HG03342 (cell line): ENCODE data around the gene CIB4.

Experiments
- ATAC-seq: cut with Tn5 transposase; IDR thresholded peaks from one replicate; pipeline ENCODE4 v1.9.1; 2021; ENCODE audit warnings: mild to moderate bottlenecking, moderate library complexity; ENCODE audit not compliant: unreplicated experiment

The CIB4 gene

DNA sequence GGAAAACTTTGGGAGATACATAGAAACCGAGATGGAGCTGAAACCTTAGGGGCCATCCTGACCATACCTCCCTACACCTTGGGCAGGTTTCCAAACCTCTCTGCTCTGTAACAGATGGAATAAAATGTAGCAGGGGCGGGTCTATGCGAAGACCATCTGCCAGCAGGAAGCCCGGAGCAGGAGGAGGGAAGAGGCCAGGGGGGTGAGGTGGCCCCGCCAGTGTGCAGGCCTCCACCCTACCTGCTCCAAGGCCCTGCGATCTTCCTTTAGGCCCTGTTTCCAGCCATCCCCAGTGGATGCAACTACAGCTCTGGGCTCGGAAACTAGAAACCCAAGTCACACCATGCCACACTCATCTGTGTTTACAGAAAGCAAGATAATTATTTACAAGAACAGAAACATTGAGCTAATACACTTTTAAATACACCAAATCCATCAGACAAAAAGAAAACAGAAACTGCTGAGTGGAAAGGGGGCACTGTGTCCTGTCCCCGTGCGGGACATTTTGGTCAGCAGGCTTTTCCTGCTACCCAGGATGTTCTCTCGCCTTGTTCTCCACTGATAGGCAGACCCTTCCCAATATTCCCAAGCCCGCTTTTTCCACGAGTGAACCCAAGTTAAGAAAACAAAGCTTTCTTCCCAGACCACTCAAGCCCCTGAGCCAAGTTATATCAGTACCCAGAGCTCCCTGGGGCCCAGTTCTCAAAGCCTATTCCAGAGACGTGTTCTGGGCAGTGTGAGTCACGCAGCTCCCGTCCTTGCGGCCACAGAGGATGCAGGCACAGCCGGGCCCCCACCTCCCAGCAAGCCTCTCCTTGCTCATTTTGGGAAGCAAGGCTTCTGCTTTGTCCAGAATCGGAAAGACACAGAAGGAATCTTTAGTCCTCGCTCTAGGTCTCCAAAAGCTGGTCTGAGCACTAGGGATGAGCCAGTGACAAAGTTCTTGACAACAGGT, 17.3 kb downstream of the CIB4 start:
- no peak for ATAC-seq

DNA sequence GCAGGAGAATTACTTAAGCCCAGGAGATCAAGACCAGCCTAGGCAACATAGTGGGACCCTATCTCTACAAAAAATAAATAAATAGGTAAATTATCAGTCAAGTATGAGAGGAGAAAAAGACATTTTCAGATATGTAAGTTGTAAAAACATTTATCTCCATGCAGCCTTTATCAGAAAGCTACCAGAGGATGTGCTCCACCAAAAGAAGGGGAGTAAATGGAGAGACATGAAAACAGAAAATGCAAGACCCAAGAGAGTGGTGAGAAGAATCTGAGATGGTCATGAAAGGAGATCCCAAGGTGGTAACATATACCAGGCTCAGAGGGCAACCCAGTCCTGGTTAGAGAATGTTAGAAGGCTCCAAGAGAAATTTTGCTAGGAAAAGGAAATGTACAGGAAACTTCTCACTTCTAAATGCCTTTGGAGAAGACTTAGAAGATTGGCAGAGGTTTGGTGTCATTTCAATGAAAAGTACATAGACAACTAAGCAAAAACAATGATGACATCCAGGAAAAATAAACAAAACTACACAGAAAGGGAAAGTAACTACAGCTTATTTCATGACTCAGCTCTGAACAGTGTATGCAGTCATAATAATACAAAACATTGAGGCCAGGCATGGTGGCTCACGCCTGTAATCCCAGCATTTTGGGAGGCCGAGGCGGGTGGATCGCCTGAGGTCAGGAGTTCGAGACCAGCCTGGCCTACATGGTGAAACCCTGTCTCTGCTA, 19.5 kb downstream of the CIB4 start:
- ATAC-seq = no peak

DNA sequence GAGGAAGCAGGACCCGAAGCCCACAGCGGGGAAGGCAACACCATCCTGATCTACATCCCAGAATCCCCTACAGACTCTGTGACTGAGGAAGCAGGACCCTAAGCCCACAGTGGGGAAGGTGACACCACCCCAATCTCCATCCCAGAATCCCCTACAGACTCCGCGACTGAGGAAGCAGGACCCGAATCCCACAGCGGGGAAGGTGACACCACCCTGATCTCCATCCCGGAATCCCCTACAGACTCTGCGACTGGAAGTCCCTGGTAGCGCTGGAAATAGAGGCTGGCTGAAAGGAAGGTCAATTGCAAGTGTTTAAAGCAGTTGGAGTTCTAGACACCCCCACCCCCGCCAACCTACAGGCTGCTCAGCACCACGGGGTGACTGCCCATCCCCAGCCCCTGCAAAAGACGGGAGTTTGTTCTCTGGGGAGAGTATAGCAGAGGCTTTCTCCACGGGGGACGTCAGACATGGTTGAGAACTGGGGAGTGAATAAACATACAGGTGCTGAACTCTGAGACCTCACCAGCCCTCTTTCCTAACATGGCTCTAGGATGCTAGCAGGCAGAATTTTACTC, 21.0 kb downstream of the CIB4 start:
- ATAC-seq = no peak

- ATAC-seq = no peak
These were observed 21.6 kb downstream of the CIB4 start for GRCh38 chr2:26619521-26619951.

- ATAC-seq = no peak
These were observed 22.1 kb downstream of the CIB4 start for GRCh38 chr2:26619096-26619495.

- no peak for ATAC-seq
These were observed 22.6 kb downstream of the CIB4 start for GRCh38 chr2:26618611-26619010.

- no peak for ATAC-seq
These were observed 23.5 kb downstream of the CIB4 start for GRCh38 chr2:26617588-26618083.

GRCh38 chr2:26616706-26617587, 24.2 kb downstream of the CIB4 start:
- no peak for ATAC-seq

- no peak for ATAC-seq
These were observed 25.1 kb downstream of the CIB4 start for GRCh38 chr2:26615860-26616705.

DNA sequence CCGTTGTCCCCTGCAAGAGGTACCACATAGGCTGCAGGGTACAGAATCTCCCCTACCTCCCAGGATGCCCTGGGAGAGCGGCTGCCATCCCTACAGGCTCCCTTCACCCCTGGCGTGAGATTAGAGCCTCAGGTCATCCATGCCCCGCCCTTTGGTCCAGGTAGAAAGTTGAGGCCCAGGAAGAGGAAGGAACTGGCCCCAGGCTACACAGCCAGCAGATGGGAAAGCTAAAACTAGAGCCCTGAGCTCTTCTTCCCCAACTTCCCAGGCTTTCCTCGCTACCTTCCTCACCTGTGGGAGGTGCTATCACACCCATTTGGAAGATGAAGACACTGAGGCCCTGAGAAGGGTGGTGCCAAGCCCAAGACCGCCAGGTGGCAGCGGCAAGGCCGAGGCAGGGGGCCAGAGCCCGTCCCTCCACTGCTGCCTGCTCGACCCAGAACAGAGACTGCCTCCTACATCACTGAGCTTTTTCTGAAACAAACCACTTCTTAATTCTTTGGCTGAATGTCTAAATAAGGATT, 25.8 kb downstream of the CIB4 start:
- ATAC-seq = no peak

- no peak for ATAC-seq
These were observed 26.7 kb downstream of the CIB4 start for GRCh38 chr2:26614216-26615138.

DNA sequence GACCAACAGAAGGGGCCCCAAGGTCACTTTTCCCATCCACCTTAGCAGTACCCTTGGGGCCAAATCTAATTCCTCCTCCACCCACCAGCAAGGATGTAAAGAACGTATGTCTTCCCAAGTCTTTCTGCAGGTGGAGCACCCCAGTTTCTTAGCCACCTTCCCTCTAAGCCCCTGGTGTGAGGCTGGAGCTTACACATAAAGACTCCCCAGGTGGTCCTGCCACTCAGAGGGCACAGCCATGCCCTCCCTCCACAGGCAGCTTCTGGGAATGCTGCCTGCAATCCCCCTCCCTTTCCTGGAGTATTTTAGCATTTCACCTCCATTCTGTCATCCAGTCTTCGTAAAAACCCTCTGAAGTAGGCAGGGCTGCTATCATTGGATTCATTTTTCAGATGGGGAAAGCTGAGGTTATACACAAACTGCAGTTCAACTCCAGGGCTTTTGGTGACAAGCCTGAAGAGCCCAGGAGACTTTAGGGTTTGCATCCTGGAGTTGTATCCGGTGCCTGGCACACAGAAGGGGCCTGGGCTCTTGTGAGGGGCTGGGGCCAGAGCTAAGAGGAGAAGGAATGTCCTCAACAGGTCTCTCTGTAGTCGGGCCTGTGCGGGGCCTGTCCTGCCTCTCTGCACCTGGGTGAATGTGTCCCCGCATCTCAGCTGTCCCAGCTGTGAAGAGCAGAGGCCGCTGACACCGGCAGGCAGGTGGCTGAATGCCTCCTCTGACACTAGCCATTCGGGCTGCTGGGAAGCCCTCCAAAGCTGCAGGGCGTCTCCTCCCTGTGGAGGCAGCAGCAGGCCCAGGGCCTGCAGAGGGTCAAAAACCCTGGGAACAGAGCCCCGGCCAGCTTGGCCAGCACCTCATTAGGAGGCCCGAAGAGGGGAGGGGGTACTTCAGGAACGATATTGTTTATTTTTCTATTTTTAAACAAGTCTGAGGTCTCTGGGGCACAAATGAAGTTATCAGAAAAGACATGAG, 27.6 kb downstream of the CIB4 start:
- ATAC-seq = no peak

- ATAC-seq = no peak
These were observed 28.5 kb downstream of the CIB4 start for GRCh38 chr2:26612522-26613240.

DNA sequence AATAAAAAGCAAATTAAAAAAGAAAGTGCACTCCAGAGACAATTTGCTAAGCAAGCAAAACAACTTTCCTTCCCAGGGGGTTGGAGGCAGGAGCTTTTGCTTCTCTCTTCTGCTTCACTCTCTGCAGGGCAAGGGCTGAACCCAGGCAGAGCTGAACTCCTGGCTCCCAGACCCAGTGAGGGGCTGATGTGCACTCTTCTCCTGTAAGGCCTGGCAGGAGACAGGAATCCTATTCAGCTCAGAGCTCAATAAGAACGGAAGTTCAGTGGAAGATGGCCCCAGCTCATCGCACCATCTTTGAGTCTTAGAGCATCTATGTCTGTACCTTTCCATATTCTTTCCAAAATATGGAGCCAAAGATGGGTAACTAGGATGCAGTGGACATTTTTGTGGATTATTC, 29.1 kb downstream of the CIB4 start:
- no peak for ATAC-seq

GRCh38 chr2:26610504-26611335, 30.4 kb downstream of the CIB4 start:
- ATAC-seq = no peak
